Suppressor macrophage treated with lipopolysaccharide for 1 hour (primary cell): ENCODE results near the gene ARHGAP23.

Experiments
- DNase-seq, 3 donors: peaks; one replicate each; pipeline ENCODE4 v3.0.0-alpha.2; 2020 to 2022

Gene ARHGAP23

DNA sequence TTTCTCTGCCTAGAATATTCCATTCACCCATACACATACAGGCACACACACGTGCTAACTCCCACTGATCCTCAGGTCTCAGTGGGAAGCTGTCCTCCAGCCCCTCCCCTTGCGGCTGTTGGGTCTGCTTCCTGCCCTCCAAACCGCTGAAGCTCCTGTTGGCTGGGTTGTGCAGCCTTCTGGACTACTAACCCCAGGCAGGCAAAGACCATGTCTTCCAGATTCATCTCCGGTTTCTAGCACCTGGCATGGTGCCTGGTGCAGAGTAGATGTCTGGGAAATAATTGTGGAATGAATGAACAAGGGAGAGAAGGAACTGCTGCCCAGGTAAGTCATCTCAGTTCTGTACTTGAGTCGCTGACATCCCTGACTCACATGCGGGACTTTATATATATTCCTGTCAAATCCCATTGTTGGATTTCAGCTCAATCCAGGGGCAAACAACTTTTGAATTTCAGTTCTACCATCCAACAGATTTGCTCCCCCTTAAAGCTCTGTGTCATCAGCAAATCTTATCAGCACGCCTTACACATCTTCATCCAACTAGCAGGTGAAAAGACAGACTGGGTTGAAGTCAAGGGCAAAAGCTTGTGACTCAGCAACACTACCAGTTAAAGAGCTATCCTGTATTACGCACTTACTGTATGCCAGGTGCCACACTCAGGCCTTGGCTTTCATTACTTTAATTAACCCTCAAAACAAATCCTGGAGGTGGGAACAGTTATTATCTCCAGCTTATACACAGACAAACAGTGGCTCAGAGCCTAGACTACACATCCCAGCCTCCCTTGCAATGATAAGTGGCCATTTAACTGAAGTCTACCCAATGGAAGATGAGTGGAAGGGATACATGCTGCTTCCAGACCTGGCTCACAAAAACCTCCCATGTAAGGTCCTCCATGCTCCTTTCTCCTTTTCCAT is 126.4 kb downstream of the ARHGAP23 start:
- DNase-seq = no peak

- peak; percentile 41 to 53 (median 53) for DNase-seq
These were observed 128.0 kb downstream of the ARHGAP23 start for GRCh38 chr17:38556239-38556638.

DNA sequence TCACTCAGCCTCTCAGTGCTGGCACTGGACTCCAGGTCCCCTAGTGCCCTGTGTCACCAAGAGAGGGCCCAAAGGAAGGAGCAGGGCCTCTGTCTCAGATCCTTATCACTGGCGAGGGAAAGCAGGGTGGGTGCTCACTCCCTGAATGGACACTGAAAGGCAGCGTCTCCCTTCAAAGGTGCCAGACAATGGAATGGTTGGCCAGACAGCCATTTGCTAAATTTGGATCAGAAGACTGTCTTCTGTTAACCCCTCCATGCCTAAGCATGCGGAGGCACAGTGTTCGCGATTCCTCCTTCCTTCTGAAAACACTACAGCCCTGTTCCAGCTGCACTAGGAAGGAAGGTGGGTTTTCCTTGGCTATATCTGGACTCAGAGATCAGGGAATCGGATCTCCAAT is 129.1 kb downstream of the ARHGAP23 start:
- DNase-seq = no peak

DNA sequence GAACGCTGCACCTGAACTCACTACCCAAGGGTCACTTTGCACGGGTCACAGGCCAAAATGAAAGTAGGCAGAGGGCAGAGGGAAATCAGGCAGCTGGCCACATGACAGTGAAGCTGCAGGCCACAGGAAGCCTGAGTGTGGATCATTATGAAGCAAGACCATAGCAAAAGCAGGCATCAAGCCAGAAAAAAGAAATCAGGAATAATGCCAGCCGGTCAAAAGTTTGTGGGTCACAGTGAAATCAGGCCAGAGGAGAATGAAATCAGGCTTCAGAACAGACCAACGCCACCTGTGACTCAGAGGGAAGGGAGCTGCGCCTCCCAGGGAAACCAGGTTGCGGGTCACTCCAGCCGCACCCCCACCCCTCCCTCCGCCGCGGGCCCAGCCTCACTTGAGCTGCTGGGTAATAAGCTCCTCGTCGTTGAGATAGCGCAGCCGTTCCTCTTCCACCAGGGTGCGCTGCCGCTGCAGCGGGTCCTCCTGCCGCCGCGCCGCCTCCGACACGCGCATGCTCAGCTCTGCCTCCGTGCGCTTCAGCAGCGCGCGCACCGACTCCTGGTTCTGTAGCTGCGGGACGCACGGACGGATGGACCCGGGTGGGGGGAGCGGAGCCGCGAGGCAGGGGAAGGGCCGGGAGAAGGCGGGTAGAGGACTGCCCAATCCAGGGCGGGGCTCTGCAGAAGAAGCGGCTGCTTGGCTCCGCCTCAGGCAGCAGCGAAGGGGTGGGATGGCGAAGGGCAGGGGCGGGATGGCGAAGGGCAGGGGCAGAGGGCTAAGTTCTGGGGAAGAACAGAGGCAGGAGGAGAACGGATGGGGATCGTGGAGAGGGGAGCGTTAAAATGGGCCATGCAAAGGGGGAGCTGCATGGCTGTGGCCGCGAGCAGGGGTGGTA is 129.8 kb downstream of the ARHGAP23 start:
- DNase-seq = peak; percentile 94 to 96 (median 96)

GRCh38 chr17:38558728-38559050 is 130.4 kb downstream of the ARHGAP23 start:
- DNase-seq = no peak

DNA sequence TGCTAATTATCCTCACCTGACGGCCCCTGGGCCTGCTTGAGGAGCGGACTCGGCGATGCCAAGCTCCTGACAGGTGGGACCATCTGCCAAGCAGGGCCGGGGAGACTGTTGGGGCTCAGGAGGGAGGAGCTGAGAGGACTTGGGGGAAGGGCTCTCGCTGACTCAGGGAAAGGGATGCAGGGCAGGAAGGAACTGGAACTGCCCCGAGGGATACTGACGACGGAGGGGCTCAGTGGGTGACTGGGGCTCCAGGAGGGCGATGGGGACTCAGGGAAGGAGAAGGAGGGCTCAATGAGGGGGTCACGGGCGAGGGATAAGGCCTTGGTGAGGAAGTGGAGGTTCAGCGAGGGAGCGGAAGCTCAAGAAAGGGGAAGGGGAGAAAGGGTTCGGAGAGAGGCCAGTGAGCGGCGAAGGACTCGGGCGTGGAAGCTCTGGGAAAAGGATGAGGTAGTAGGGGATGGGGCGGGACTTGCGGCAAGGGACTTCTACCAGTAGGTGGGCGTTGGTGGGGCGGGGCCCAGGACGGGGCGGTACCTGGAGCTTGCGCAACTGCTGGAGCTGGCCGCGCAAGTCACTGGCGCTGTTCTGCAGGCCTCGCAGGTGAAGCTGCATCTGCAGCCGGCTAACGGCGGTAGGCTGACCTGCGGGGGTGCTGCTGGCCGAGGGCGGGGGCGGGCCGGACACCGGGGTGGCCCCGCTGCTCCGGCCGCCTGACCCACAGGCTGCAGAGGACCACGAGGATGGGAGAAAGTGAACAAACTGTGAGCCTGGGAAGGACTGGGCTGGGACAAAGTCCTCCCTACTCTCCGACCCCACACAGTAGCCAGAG is 131.0 kb downstream of the ARHGAP23 start:
- DNase-seq = peak; percentile 91 to 95 (median 91)

- no peak for DNase-seq
These were observed 131.6 kb downstream of the ARHGAP23 start for GRCh38 chr17:38559880-38560230.

DNA sequence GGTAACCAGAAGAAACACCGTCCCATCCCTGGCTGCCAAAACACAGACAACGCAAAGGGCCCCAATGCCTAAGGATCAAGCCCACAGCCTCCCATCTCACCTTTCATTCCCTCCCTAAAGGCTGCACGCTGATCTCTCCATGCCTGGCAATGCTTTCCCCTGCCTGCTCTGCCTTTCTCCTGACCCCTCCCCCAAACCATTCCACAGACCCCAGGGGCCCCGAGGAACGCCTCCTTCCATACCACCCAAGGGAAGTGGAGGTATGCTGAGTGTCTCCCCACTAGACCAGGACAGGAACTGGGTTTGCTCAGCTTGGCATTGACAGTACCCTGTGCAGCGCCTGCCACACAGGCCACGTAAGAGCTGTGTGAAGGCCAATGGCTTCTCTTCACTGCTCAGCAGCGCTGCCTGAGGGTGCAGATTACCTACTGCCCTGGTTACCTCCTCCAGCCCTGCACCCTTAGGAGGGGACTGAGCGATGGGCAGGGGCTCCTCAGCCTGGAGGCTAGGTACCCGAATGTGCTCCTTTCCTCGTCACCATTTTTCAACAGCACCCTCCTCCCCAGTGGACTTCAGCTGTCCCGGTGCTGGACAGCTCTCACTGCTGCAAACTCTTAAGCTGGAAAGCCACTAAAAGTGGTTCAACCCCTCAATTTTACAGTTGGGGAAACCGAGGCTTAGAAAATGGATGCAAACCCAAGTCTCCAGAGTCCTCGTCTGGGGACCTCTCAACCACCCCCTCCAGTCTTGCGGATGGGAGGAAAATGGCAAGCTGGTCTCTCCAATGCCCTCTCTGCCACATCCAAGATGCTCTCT is 132.4 kb downstream of the ARHGAP23 start:
- DNase-seq = peak in 1 of 3 donors; percentile 50

GRCh38 chr17:38561416-38562214 is 133.4 kb downstream of the ARHGAP23 start:
- DNase-seq = peak in 1 of 3 donors; percentile 27
